Measurements from ENCODE around the gene TUBB4A.

TUBB4A gene

DNA sequence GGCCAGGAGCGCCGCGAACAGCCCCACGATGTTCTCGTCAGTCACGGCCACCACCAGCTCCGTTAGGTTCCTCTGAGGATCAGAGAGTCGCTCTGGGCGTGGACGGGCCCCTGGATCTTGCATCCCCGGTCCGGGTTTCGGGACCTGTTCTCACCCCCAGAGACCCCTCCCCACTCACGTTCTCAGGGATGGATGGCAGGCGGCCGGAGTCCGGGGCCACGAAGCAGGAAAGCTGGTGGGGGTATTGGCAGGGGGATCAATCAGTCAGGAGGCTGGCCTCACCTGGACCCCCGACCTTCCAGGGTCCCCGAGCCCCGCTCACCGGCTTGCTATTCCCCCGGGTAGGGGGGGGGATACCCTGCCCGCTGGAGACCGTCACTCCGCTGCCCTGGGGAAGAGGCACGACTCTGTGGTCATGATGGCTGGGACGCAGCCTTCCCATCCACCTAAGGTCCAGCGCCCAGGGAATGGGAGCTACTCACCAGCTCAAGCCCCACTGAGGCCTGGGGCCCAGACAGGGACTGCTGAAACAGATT lies 25.1 kb downstream of the TUBB4A start:
- no peak for DNase-seq
- TF ChIP-seq POLR2A (IDR thresholded peaks at IDR 0.05; ENCODE audit: low read length) = no peak
- no peak for TF ChIP-seq GATA1 (IDR thresholded peaks at IDR 0.05; ENCODE audit: low read depth, low read length)

DNA sequence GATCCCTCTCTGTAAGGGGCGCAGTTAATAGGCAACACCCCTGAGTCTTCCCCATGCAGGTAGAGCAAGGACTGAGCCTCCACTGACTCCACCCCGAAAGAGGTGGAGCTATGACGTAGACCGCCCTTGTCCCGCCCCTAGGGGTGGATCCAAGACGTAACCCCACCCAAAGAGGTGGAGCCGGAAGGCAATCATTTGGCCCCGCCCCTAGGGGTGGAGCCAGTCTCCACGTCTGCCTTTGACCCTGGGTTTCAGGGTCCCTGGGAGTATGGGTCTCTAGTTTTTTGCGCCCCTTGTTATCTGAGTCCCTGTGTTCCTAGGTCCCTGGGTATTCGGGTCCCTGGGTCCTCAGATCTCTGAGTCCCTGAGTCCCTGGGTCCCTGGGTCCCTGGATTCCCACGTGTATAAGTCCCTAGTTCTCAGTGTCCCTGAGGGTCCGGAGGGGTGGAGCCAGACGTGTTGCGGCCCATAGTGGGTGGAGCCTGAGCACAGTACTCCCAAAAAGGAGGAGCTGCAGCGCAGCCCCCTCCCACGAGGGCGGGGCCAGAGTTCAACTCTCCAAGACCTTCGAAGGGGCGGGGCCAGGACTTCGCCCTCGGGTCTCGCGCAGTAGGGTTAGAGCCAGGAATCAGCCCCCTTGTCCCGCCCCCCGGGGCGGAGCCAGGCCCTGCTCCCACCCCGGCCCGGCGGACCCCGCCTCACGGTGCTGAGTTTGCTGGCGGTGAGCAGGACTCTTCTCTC lies 25.8 kb downstream of the TUBB4A start:
- TF ChIP-seq GATA1 (IDR thresholded peaks at IDR 0.05; ENCODE audit: low read depth, low read length) (no peak), POLR2A (IDR thresholded peaks at IDR 0.05; ENCODE audit: low read length) (no peak)
- DNase-seq = peak; percentile 36 to 60

DNA sequence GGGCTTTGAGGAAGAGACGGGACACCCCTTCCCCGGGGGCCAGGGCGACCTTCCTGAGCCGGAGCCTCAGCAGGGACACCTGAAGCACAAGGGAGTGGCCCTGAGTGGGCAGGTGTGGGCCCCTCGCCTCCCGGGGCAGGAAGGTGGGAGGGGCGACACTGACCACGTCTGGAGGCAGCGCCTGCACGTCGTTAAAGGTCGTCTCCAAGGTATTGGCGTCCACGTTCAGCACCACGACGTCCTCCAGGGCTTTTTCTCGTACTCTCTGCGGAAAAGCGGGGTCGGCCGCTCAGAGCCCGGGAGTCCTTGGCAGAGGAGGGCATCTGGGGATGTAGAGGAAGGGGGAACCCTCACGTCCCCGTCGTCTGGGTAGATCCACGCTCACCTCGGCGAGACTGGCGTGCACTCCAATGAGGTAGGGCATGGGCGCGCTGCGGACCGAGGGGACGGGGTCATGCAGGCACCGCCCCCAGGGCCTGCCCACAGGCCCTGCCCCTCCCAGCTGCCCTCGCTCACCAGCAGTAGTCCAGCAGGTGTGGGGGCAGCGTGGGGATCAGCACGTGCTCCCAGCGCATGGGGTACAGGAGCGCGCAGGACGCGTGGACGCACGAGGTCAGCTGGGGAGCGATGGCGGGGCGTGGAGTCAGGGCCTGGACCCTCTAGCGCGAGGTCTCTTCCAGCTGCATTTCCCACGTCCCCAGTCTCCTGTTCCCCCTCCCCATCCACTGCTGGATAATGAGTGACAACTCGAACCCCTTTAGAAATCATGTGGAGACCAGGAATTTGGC lies 26.6 kb downstream of the TUBB4A start:
- DNase-seq = no peak
- no peak for TF ChIP-seq GATA1 (IDR thresholded peaks at IDR 0.05; ENCODE audit: low read depth, low read length)
- no peak for TF ChIP-seq POLR2A (IDR thresholded peaks at IDR 0.05; ENCODE audit: low read length)

DNA sequence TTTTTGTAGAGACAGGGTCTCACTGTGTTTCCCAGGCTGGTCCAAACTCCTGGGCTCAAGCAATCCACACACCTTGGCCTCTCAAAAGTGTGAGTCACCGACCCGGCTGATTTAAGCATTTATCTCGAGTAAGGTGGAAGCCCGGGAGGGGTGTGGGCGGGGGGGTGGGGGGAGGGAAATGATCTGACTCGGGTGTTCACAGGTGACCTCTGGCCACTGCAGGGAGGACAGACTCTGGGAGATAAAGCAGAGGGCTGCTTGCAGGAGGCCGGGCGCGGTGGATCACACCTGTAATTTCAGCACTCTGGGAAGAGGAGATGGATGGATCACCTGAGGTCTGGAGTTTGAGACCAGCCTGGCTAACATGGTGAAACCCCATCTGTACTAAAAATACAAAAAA lies 28.5 kb downstream of the TUBB4A start:
- no peak for DNase-seq
- no peak for TF ChIP-seq POLR2A (IDR thresholded peaks at IDR 0.05; ENCODE audit: low read length)

DNA sequence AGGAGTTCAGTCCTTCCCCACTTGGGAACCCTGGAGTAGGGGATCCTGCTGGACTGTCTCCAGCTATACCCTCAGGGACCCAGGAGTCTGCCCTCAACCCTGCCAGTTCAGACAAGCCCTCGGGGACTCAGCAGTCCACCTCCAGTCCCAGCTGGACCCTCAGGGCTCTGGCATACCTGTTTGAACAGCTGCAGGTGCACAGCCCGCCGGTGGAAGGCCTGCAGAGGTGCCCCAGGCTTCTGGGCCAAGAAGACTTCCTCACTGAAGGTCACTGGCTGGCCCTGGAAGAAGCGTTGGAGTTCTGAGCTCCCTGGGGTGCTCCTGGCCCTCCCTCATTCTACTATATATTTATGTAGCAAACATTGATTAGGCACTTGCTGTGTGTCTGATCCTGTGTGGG lies 29.4 kb downstream of the TUBB4A start:
- no peak for DNase-seq
- no peak for TF ChIP-seq GATA1 (IDR thresholded peaks at IDR 0.05; ENCODE audit: low read depth, low read length)
- TF ChIP-seq POLR2A (IDR thresholded peaks at IDR 0.05; ENCODE audit: low read length) = no peak

DNA sequence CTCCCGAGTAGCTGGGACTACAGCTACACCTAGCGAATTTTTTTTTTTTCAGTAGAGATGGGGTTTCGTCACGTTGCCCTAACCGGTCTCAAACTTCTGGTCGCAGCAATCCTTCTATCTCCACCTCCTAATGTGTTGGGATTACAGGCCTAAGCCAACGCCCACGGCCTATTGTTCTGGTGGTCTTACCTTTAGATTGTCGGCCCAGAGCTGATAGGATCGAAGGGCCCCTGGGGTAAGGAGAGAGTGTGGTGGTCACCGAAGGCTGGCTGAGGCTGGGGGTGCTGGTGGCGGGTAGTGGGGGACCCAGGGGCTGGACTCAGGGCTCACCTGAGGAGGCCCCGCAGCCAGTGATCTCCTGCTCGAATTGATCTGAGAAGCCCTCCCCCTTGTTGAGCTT lies 31.0 kb downstream of the TUBB4A start:
- no peak for DNase-seq
- TF ChIP-seq POLR2A (IDR thresholded peaks at IDR 0.05; ENCODE audit: low read length) (no peak), GATA1 (IDR thresholded peaks at IDR 0.05; ENCODE audit: low read depth, low read length) (no peak)

DNA sequence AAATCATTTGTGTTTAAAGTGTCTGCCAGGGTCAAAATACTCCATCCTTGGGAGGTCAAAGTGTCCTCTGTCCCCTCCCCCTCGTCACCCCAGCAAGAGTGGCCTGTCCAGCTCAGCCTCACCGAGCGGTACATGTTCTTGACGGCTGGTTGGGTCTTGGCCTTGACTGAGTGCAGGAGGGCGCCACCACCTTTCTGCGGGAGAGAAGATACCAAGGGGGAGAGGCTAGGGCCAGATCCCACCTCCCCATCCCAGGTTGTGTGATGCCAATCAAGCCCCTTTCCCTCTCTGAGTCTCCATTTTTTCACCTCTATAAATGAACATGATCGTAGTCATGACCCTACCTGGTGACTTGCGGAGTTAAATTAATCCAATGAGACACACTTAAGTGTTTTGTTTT lies 31.9 kb downstream of the TUBB4A start:
- no peak for DNase-seq
- TF ChIP-seq GATA1 (IDR thresholded peaks at IDR 0.05; ENCODE audit: low read depth, low read length) (no peak), POLR2A (IDR thresholded peaks at IDR 0.05; ENCODE audit: low read length) (no peak)

DNA sequence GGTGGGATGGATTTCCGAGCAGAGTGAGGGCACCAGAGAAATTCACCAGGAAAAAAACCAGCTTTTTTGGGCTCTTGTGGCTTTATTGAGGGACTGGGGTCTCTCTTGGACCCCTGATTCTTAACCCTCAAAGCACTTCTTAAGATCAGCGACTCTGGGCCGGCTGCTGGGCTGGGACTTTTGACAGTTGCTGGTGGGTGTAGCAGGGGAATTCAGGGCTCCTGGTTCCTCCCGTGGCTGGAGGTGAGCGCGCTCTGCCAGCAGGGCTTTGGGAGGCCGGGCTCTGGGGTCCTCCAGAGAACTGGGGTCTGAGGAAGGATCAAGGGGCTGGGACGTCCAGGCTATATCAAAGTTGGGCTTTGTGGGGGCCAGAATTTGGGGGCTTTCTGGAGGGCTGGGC lies 34.7 kb downstream of the TUBB4A start:
- no peak for DNase-seq
- TF ChIP-seq GATA1 (IDR thresholded peaks at IDR 0.05; ENCODE audit: low read depth, low read length) (no peak), POLR2A (IDR thresholded peaks at IDR 0.05; ENCODE audit: low read length) (no peak)

DNA sequence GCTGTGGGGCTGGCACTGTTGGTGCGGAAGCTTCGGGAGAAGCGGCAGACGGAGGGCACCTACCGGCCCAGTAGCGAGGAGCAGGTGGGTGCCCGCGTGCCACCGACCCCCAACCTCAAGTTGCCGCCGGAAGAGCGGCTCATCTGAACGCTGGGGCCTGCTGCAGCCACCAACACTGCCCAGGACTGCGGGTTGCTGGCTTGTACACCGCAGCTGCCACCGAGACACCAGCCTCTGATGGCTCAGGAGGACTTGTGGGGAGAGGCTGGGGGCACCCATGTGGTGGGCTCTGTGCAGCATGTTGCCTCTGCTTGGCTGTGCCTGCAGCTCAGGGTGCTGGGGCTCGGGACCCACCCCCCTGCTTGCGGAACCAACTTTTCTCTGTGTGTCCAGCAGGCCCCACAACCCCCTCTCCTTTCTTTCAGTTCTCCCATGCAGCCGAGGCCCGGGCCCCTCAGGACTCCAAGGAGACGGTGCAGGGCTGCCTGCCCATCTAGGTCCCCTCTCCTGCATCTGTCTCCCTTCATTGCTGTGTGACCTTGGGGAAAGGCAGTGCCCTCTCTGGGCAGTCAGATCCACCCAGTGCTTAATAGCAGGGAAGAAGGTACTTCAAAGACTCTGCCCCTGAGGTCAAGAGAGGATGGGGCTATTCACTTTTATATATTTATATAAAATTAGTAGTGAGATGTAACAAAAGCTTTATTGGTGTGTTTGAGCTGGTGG lies 35.4 kb downstream of the TUBB4A start:
- TF ChIP-seq POLR2A (IDR thresholded peaks at IDR 0.05; ENCODE audit: low read length) = no peak
- TF ChIP-seq GATA1 (IDR thresholded peaks at IDR 0.05; ENCODE audit: low read depth, low read length) = no peak
- no peak for DNase-seq

DNA sequence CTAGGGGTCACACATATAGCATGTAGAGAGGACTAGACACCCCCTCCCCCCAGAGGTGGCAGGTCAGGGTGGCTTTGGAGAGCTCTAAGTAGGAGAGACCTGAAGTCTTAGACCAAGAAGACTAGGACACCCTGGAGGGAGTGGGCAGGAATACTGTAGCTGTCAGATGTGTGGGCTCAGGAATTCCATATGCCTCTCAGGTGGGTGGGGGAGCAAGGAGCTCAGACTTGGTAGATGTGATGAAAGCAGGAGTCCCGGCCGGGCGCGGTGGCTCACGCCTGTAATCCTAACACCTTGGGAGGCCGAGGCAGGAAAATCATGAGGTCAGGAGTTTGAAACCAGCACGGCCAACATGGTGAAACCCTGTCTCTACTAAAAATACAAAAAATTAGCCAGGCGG lies 36.4 kb downstream of the TUBB4A start:
- TF ChIP-seq GATA1 (IDR thresholded peaks at IDR 0.05; ENCODE audit: low read depth, low read length) (no peak), POLR2A (IDR thresholded peaks at IDR 0.05; ENCODE audit: low read length) (no peak)
- no peak for DNase-seq

DNA sequence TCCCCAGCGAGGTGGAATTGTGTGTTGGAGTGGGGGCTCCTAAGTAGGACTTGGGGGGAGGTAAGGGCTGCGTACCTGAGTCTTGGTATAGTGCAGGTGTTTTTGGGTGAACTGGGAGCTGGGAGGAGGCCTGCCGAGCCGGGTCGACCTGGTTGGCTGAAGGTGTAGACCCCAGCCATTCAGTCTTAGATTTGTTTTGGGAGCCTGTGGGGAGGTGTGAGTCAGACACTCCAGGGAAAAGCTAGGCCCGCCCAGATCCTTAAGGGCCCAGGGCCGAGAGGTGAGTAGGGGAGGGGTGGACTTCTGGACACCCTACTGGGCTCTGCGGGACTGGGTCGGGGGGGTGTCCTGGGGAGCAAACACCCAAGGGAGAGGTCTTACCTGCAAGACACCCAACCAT lies 37.1 kb downstream of the TUBB4A start:
- no peak for DNase-seq
- TF ChIP-seq POLR2A (IDR thresholded peaks at IDR 0.05; ENCODE audit: low read length) = no peak
- TF ChIP-seq GATA1 (IDR thresholded peaks at IDR 0.05; ENCODE audit: low read depth, low read length) = no peak

DNA sequence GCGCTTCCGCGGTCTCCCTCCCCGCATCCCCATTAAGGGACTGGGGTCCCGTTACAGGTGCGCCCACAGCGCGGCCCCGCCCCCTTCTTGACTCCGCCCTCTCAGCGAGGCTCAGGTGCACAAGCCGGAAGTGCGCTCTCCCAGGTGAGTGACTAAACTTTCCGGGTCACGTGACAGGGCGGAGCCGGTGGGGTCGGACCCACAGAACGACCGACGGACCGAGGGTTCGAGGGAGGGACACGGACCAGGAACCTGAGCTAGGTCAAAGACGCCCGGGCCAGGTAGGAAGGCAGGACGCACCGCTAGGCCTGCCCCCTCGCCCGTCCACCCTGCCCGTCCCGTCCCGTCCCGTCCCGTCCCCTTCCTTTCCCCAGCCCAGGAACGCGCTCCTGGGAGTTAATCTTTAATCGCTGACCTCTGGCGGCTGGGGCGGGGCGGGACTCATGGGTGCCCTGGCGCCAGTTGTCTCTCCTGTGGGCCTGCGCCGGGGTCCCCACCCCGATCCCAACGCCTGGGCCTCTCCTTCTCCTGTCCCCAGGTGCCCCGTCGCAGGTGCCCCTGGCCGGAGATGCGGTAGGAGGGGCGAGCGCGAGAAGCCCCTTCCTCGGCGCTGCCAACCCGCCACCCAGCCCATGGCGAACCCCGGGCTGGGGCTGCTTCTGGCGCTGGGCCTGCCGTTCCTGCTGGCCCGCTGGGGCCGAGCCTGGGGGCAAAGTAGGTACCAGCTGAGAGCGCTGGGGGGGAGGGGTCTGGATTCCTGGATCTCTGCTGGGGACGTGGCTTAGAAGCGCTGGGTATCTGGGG lies 37.8 kb downstream of the TUBB4A start, which contains the start of gene CRB3:
CRB3 (plus strand) TSS at position 202 of the 804 bp plus-strand sequence; CDS start at position 633, 431 bp downstream.
- DNase-seq = no peak
- no peak for TF ChIP-seq GATA1 (IDR thresholded peaks at IDR 0.05; ENCODE audit: low read depth, low read length)
- TF ChIP-seq POLR2A (IDR thresholded peaks at IDR 0.05; ENCODE audit: low read length) = no peak
